Activated naive CD8-positive, alpha-beta T cell treated with anti-CD3 and anti-CD28 coated beads for 36 hours (primary cell): ENCODE measurements around the gene MDM2. TPM values are rescaled to one million over a fixed set of nuclear protein-coding genes. Genes with fewer than 3 reads are reported as not detected.

Experiments used
- DNase-seq: peaks from one replicate; pipeline ENCODE4 v3.0.0; 2021
- H3K27ac Mint-ChIP-seq: one replicate; pipeline ENCODE4 v1.8.0; 2022; ENCODE audit warnings: mild to moderate bottlenecking, moderate library complexity, mixed read lengths
- H3K27me3 Mint-ChIP-seq: one replicate; pipeline ENCODE4 v1.8.0; 2022; ENCODE audit warnings: mild to moderate bottlenecking, mixed read lengths
- H3K36me3 Mint-ChIP-seq: one replicate; pipeline ENCODE4 v1.8.0; 2021; ENCODE audit warnings: mild to moderate bottlenecking, mixed read lengths
- H3K4me1 Mint-ChIP-seq: one replicate; pipeline ENCODE4 v1.8.0; 2021; ENCODE audit warnings: mixed read lengths
- H3K4me3 Mint-ChIP-seq: one replicate; pipeline ENCODE4 v1.8.0; 2022; ENCODE audit warnings: mild to moderate bottlenecking, moderate library complexity, mixed read lengths
- H3K9me3 Mint-ChIP-seq: one replicate; pipeline ENCODE4 v1.8.0; 2022; ENCODE audit warnings: mixed read lengths
- total RNA-seq, 2 experiments: library from RNA; stranded (reverse); gene quantifications; one replicate each; pipeline ENCODE4 v1.2.3, GENCODE V29; 2021

Gene MDM2
- total RNA-seq, 2 experiments from 2014 or later = 152 to 158 TPM

DNA sequence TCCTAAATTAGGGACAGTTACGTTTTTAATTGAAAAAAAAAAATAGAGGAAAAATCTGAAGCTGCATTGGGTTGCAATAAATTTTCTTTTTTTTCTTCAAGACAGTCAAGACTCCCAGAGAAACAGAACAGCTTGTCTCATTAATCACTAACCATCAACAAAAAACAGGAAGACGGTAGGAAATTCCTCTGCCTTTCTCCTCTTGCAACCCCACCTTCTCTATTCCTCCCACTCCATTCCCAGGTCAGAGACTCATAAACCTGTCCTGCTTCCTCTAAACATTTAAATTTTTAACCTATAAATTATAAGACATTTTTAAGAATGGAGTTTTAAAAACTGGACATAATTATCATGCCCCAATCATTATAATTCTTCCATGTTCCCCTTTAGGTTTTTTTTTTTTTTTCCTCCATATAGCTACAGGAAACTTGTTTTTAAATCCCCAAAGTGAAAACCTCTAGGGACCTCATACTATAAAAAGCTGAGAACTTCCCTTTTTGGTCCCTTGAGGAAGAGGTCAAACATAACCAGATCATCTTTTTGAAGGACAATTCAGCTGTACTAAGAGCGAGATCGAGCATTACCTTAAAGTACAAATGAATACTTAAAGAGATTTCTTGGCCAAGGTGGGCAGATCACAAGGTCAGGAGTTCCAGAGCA, 89.0 kb downstream of the MDM2 start:
- Mint-ChIP-seq H3K4me1 (peaks cover 2% of the 10 kb centered on the region), H3K27ac (no peak overlapping the region), H3K36me3 (no peaks in the 10 kb centered on the region), H3K27me3 (peaks cover 12% of the 10 kb centered on the region), H3K4me3 (no peak overlapping the region), H3K9me3 (no peaks in the 10 kb centered on the region)
- no peak for DNase-seq

DNA sequence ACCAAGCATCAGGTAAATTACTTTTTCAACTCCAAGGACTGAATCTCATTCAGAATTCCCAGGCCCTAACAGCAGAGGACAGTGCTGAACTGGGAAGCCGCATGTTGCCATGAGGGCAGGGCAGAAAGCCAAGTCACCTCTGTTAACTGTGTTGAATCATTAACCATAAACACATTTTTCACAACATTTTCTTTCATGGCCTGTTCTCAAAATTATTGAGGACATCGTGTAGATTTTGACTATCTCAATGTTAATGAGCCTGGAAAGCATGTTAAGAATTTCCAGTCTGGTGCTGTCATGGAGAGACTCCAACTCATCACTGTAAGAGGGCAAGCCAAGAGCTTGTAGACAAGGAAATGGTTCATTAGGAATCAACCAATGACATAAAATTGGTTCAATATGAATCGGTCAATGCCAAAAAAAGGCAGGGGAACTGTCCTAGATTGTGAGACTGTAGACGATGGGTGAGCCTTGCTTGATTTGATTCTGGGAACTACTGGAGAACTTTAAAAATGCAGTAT, 91.3 kb downstream of the MDM2 start:
- no peak overlapping the region for H3K4me3 Mint-ChIP-seq
- no peak for DNase-seq
- H3K36me3 Mint-ChIP-seq = no peaks in the 10 kb centered on the region
- no peaks in the 10 kb centered on the region for H3K9me3 Mint-ChIP-seq
- H3K27me3 Mint-ChIP-seq = peaks cover 12% of the 10 kb centered on the region
- H3K4me1 Mint-ChIP-seq = no peaks in the 10 kb centered on the region
- H3K27ac Mint-ChIP-seq = no peak overlapping the region

DNA sequence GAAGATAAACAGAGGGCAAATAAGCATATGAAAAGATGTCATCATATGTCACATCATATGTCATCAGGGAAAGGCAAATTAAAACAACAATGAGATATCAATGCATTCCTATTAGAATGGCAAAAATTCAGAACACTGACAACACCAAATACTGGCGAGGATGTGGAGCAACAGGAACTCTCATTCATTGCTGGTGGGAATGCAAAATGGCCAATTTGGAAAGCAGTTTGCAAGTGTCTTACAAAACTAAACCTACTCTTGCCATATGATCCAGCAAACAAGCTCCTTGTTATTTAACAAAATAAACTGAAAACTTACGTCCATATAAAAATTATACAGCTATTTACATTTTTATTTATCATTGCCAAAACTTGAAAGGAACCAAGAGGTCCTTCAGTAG, 92.3 kb downstream of the MDM2 start:
- H3K9me3 Mint-ChIP-seq = no peaks in the 10 kb centered on the region
- H3K4me3 Mint-ChIP-seq = no peak overlapping the region
- H3K36me3 Mint-ChIP-seq = no peaks in the 10 kb centered on the region
- H3K27ac Mint-ChIP-seq = no peak overlapping the region
- no peaks in the 10 kb centered on the region for H3K4me1 Mint-ChIP-seq
- peaks cover 12% of the 10 kb centered on the region for H3K27me3 Mint-ChIP-seq
- no peak for DNase-seq

Other genes with a start within 250 kb of the MDM2 start
- 100 to 1,000 TPM; 239 to 245 TPM for gene RAP1B, start 197.3 kb upstream of the MDM2 start, total RNA-seq
- 100 to 1,000 TPM; 156 to 158 TPM for gene NUP107, start 121.2 kb upstream of the MDM2 start, total RNA-seq
- 10 to 100 TPM in 1 of 2 experiments, 1 to 10 TPM in 1; 8.7 to 12.3 TPM for gene SLC35E3, start 62.0 kb upstream of the MDM2 start, total RNA-seq
- gene CPM, start 125.0 kb downstream of the MDM2 start, total RNA-seq = 1 to 10 TPM; 5.8 to 8.0 TPM